K562 (cell line): Measurements from ENCODE around the gene MYOM1. TPM values are rescaled to one million over a fixed set of nuclear protein-coding genes. Genes with fewer than 3 reads are reported as not detected.

ENCODE experiments used
- CC2D1A ChIP-seq: fragments of 450-650 bp; IDR thresholded peaks from 2 replicates; pipeline ENCODE4 v1.6.1; 2017; ENCODE audit warnings: mild to moderate bottlenecking
- HMG20B ChIP-seq: fragments of 250-450 bp; sonication (Bioruptor Pico); IDR thresholded peaks from 2 replicates; pipeline ENCODE4 v1.5.0; 2021; ENCODE audit warnings: mild to moderate bottlenecking
- JUN ChIP-seq, 2 experiments: sonication (generic) in 1 of 2; formaldehyde crosslinking in 1 of 2; IDR thresholded peaks; 2 replicates each; pipeline versions ENCODE4 v1.6.1 to v1.8.0; 2012 to 2022; ENCODE audit warnings: borderline replicate concordance in 2 of 2, mild to moderate bottlenecking in 2 of 2, improper control_type of control experiment in 1 of 2, low read depth in 1 of 2, low read length in 1 of 2, missing genetic modification reagents in 1 of 2
- KDM4B ChIP-seq, 2 experiments: fragments of 450-650 bp in 1 of 2; sonication (generic) in 1 of 2; IDR thresholded peaks; 2 replicates each; pipeline ENCODE4 v1.6.1; 2016 to 2017; ENCODE audit warnings: borderline replicate concordance in 2 of 2, antibody characterized with exemption in 1 of 2, low read depth in 1 of 2, mild to moderate bottlenecking in 1 of 2
- KLF6 ChIP-seq: fragments of 250-450 bp; sonication (Bioruptor Pico); IDR thresholded peaks from 2 replicates; pipeline ENCODE4 v1.4.0; 2020; ENCODE audit warnings: mild to moderate bottlenecking, moderate library complexity, borderline replicate concordance
- MBD2 ChIP-seq: sonication (generic); IDR thresholded peaks from 2 replicates; pipeline ENCODE4 v1.6.1; 2016; ENCODE audit warnings: low read depth, borderline replicate concordance
- NCOR1 ChIP-seq: fragments of 450-650 bp; IDR thresholded peaks from 2 replicates; pipeline ENCODE4 v1.6.1; 2016; ENCODE audit warnings: mild to moderate bottlenecking, moderate library complexity
- NFXL1 ChIP-seq: fragments of 450-650 bp; formaldehyde crosslinking; IDR thresholded peaks from 2 replicates; pipeline ENCODE4 v1.4.0; 2021; ENCODE audit warnings: mild to moderate bottlenecking
- PHTF2 ChIP-seq: fragments of 250-450 bp; sonication (Bioruptor Pico); IDR thresholded peaks from 2 replicates; pipeline ENCODE4 v1.5.0; 2021; ENCODE audit warnings: mild to moderate bottlenecking
- PKNOX1 ChIP-seq: fragments of 450-650 bp; IDR thresholded peaks from 2 replicates; pipeline ENCODE4 v1.6.1; 2016
- RAD51 ChIP-seq: fragments of 450-650 bp; IDR thresholded peaks from 2 replicates; pipeline ENCODE4 v1.7.1; 2016; ENCODE audit warnings: low read depth, mild to moderate bottlenecking, borderline replicate concordance
- SRF ChIP-seq, 2 experiments: fragments of 250-450, 450-650 bp in 1 of 2; sonication (Bioruptor Pico) in 1 of 2; sonication (generic) in 1 of 2; formaldehyde crosslinking; IDR thresholded peaks; 2 replicates each; pipeline versions ENCODE4 v1.5.0 to v1.5.1; 2020 to 2022; ENCODE audit warnings: mild to moderate bottlenecking in 1 of 2, missing genetic modification reagents in 1 of 2
- SRSF1 ChIP-seq: fragments of 200-400 bp; formaldehyde crosslinking; IDR thresholded peaks from 2 replicates; pipeline ENCODE4 v1.6.1; 2017; ENCODE audit warnings: mild to moderate bottlenecking, low read depth, low read length, moderate library complexity
- TCF3 ChIP-seq: sonication (generic); formaldehyde crosslinking; IDR thresholded peaks from 2 replicates; pipeline ENCODE4 v1.4.0; 2020; ENCODE audit warnings: mild to moderate bottlenecking, missing genetic modification reagents
- U2AF1 ChIP-seq: fragments of 200-400 bp; formaldehyde crosslinking; optimal IDR thresholded peaks from 2 replicates; pipeline ENCODE3; 2017; ENCODE audit warnings: mild to moderate bottlenecking, low read depth, low read length, moderate library complexity
- ZNF12 ChIP-seq: sonication (generic); formaldehyde crosslinking; IDR thresholded peaks from 2 replicates; pipeline ENCODE4 v1.4.0; 2020; ENCODE audit warnings: mild to moderate bottlenecking, missing genetic modification reagents
- ZNF436 ChIP-seq: fragments of 250-450, 450-650 bp; sonication (Bioruptor Pico); formaldehyde crosslinking; IDR thresholded peaks from 2 replicates; pipeline ENCODE4 v1.7.0; 2020; ENCODE audit warnings: mild to moderate bottlenecking
- ZNF592 ChIP-seq: fragments of 450-650 bp; IDR thresholded peaks from 2 replicates; pipeline ENCODE4 v1.6.1; 2017; ENCODE audit warnings: antibody characterized with exemption, mild to moderate bottlenecking
- polyA plus RNA-seq, 8 experiments: library from polyadenylated mRNA; depleted of rRNA in 4 of 8; stranded (reverse) in 5 of 8; unstranded in 3 of 8; fragments of >200 nt; fragmentation: Nextera tagmentation in 2 of 8; fragmentation: Illumina TruSeq in 1 of 8; extraction: Ambion mirVana in 2 of 8; extraction: Trizol in 1 of 8; gene quantifications; 2 replicates each; pipeline versions ENCODE4 v1.2.1 to v1.2.3, GENCODE V29; 2011 to 2014; ENCODE audit warnings: inconsistent platforms in 1 of 8, missing spikeins in 1 of 8
- total RNA-seq, 7 experiments: library from RNA; depleted of rRNA in 6 of 7; stranded (reverse); fragments of >200 nt in 6 of 7; fragmentation: Illumina TruSeq in 2 of 7; extraction: Trizol in 2 of 7; gene quantifications; 2 replicates each; pipeline versions ENCODE4 v1.2.1 to v1.2.3, GENCODE V29; 2011 to 2021; ENCODE audit warnings: low replicate concordance in 1 of 7

The MYOM1 gene
- total and polyA plus RNA-seq, 9 of the 15 experiments (the other 6 are each of a cell fraction or from before 2014, with no cell fraction given), result 0.01 to 0.62 (median 0.25) TPM

- TF ChIP-seq KDM4B (IDR thresholded peaks at IDR 0.05; ENCODE audit: borderline replicate concordance in 2 of 2, low read depth in 1 of 2) (0 out of 4 replicates have a peak, but pooled peaks of 1 of the 2 experiments have one; percentile 75), JUN (IDR thresholded peaks at IDR 0.05; ENCODE audit: borderline replicate concordance, low read depth, low read length) (peak; percentile 54; the same call in 1 of the 2 replicates), JUN (CRISPR knock-in tag; IDR thresholded peaks at IDR 0.05; ENCODE audit: borderline replicate concordance) (no peak), NCOR1 (no peak), ZNF12 (CRISPR knock-in tag) (peak; percentile 23; the same call in 1 of the 2 replicates), PHTF2 (CRISPR knock-in tag) (no peak; the same call in 1 of the 2 replicates), ZNF436 (CRISPR knock-in tag) (peak; percentile 63; the same call in 1 of the 2 replicates), RAD51 (peak; percentile 98), MBD2 (peak; percentile 99), SRF (CRISPR knock-in tag; IDR thresholded peaks at IDR 0.05) (peak; percentile 94 to 99), KLF6 (CRISPR knock-in tag) (peak; percentile 58), SRSF1 (0 out of 2 replicates have a peak, but pooled peaks have one; percentile 65), U2AF1 (no peak), NFXL1 (CRISPR knock-in tag) (0 out of 2 replicates have a peak, but pooled peaks have one; percentile 22), HMG20B (CRISPR knock-in tag) (no peak), PKNOX1 (peak; percentile 53; the same call in 1 of the 2 replicates), TCF3 (CRISPR knock-in tag) (no peak), CC2D1A (peak; percentile 51; the same call in 1 of the 2 replicates), ZNF592 (no peak)
Measured at GRCh38 chr18:3247240-3248061, 27.7 kb upstream of the MYOM1 start, which contains the start of gene MYL12A (continued).
